ENCODE measurements around the gene PAXX. TPM values are rescaled to one million over a fixed set of nuclear protein-coding genes. Genes with fewer than 3 reads are reported as not detected.

Gene PAXX
- total RNA-seq, 1 donor from 2014 or later = 87.0 TPM

DNA sequence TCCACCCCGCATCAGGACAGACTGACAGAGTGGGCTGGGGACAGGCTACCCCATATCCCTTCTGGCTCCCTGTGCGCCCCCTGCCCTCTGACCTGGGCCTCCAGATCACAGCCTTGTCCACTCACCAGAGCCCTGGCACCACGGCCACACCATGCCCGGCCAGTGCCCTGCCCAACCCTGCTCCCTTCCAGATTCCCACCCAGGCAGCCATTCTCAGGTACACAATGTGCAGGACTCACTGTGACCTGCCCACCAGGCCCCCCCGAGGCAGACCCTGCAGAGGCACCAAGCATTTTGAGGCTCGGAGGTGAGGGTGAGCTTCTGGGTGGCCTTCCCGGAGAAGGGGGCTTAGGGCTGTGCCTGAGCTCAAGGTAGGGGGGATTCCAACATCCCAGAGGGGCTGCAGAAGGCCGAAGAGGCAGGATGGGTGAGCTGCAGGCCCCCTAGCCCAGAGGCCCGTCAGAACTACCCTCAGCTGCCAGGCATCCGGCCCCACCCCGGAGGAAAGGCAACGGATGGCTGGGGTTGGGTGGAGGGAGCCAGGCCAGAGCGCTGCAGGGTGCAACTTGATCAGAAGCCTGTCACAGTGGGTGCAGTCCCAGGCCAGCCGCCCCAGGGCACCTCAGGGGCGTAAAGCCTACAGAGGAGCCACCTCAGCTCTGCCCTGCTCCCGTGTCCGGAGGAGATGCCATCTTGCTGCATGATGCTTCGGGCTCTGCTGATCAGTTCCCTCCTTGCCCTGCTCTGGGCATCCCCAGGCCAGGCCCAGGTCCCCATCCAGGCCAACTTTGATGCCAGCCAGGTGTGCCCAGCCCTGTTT lies 9.8 kb upstream of the PAXX start, which contains the start of gene LCNL1:
TSS of gene LCNL1 (plus strand) at position 762 of the 820 bp plus-strand sequence. CDS start 594 bp downstream, outside the sequence.
- Histone ChIP-seq H3K4me1 (peaks cover 7 to 8% of the 10 kb centered on the region in 2 donors), H3K4me3 (no peak within 1 kb of the TSS), H3K9me3 (no peaks in the 10 kb centered on the region), H3K27me3 (peaks cover 5% of the 10 kb centered on the region), H3K36me3 (no peaks in the 10 kb centered on the region), H3K27ac (no peak within 1 kb of the TSS)
- no peak for DNase-seq (ENCODE audit: low spot score in 2 of 2)
- intact Hi-C loops (cut with DNase I) = no loop called here
- TF ChIP-seq, protein P1, sequence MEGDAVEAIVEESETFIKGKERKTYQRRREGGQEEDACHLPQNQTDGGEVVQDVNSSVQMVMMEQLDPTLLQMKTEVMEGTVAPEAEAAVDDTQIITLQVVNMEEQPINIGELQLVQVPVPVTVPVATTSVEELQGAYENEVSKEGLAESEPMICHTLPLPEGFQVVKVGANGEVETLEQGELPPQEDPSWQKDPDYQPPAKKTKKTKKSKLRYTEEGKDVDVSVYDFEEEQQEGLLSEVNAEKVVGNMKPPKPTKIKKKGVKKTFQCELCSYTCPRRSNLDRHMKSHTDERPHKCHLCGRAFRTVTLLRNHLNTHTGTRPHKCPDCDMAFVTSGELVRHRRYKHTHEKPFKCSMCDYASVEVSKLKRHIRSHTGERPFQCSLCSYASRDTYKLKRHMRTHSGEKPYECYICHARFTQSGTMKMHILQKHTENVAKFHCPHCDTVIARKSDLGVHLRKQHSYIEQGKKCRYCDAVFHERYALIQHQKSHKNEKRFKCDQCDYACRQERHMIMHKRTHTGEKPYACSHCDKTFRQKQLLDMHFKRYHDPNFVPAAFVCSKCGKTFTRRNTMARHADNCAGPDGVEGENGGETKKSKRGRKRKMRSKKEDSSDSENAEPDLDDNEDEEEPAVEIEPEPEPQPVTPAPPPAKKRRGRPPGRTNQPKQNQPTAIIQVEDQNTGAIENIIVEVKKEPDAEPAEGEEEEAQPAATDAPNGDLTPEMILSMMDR (IDR thresholded peaks at IDR 0.05) = no peak

DNA sequence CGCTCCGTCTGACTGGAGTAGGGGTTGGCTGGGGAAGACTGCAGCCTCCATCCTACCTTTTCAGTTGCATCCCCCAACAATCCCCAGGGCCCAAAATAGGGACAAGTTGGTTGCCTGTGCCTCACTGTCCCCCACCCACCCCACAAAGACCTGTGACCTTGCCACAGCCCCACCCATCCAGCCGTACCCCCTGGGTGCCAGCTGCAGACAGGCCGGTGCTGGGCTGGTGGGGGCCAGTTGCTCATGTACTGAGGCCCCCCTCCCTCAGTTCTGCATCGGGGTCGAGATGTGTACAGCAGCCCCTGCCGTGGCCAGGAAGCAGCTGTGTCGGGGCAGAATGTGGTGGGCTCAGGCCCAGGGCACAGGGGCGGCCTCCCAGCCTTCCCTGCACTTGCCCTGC lies 9.1 kb upstream of the PAXX start:
- TF ChIP-seq, protein P1 (IDR thresholded peaks at IDR 0.05) = no peak
- intact Hi-C loops (cut with DNase I) = no loop called here
- peaks cover 0 to under 1% of the 10 kb centered on the region in 2 donors for H3K4me1 ChIP-seq
- H3K36me3 ChIP-seq = no peaks in the 10 kb centered on the region
- no peaks in the 10 kb centered on the region for H3K9me3 ChIP-seq
- peaks cover 5% of the 10 kb centered on the region for H3K27me3 ChIP-seq
- H3K4me3 ChIP-seq = no peak overlapping the region
- no peak for DNase-seq (ENCODE audit: low spot score in 2 of 2)
- no peak overlapping the region for H3K27ac ChIP-seq

DNA sequence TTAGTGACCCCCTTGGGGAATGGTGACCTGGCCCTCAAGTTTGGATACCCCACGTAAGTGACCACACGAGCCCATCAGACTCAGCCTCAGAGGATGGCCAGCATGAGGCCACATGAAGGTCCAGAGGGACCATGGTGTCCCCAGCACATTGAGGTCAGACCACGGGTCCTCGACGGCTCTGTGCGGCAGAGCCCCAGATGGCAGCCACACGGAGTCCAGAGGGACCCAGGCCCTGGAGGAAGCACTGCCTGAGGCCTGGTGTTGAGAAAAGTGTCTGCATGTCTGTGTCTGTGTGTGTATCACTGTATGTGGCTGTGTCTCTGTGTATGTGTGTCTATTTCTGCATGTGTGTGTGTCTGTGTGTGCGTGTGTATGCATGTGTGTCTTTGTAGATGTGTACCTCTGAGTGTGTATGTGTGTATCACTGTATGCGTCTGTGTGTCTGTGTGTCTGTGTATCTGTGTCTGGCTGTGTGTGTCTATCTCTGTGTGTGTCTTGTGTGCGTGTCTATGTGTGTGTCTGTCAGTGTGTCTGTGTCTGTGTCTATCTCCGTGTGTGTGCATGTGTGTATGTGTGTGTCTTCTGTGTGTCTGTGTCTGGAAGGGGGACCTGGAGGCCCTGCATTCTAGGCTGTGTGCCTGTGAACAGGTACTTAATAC lies 8.4 kb upstream of the PAXX start:
- no peaks in the 10 kb centered on the region for H3K36me3 ChIP-seq
- DNase-seq (ENCODE audit: low spot score in 2 of 2) = no peak
- H3K4me3 ChIP-seq = no peak overlapping the region
- H3K4me1 ChIP-seq = no peaks in the 10 kb centered on the region
- intact Hi-C loops (cut with DNase I) = no loop called here
- no peak overlapping the region for H3K27ac ChIP-seq
- H3K9me3 ChIP-seq = no peaks in the 10 kb centered on the region
- H3K27me3 ChIP-seq = peaks cover 5% of the 10 kb centered on the region
- TF ChIP-seq, protein P1 (IDR thresholded peaks at IDR 0.05) = no peak

DNA sequence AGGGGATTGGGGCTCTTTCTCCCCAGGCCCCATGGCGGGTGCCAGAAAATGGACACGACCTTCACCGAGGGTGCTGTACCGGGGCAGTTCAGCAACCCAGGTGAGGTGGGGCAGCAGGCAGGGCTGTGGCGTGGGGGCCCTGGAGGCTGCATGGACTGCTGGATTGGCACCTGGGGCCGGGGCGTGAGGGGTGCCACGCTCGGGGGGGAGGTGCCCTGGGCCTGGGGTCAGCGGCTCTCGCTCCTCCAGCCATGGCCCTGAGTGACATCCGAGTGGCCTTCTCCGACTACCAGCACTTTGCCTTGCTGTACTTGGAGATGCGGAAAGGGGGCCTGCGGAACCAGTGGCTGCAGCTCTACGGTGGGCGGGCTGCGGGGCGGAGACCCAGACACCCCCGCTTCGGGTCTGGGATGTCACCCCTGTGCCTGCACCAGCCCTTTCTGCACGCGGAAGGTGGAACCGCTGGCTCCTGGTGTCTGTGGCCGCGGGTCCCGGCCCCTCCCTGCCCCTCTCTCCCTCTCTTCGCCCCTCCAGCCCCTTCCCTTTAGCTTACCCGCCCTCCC lies 7.7 kb upstream of the PAXX start:
- intact Hi-C loops (cut with DNase I) = no loop called here
- Histone ChIP-seq H3K4me1 (no peaks in the 10 kb centered on the region), H3K4me3 (no peak overlapping the region), H3K9me3 (no peaks in the 10 kb centered on the region), H3K27me3 (peaks cover 5% of the 10 kb centered on the region), H3K27ac (no peak overlapping the region), H3K36me3 (no peaks in the 10 kb centered on the region)
- TF ChIP-seq, protein P1 (IDR thresholded peaks at IDR 0.05) = no peak
- no peak for DNase-seq (ENCODE audit: low spot score in 2 of 2)

DNA sequence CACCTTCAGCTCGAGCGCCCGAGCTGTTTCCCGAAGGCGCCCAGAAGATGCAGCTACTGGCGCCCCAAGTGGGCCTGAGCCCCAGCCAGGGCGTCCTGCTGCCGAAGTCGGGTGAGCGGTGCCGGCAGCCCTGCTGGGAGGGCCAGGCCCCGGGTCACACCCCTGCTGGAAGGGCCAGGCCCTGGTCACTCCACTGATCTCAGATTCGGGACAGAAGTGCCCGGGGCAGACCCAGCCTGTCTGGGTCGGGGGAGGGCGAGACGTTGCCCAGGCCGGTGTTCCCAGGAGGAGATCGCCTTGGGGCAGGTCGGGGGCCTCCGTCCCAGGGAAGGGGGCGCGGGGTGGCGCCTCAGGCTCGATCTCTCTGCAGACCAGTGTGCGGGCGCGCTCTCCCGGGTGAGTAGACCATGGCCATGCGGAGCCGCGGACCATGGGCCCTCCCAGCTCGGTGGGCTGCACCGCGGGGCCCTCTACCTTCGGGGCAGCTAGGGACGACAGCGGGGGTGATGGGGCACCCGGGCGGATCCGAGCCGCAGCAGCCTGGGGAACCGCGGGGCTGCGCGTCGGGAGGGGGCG lies 7.1 kb upstream of the PAXX start:
- TF ChIP-seq, protein P1 (IDR thresholded peaks at IDR 0.05) = no peak
- Histone ChIP-seq H3K36me3 (no peaks in the 10 kb centered on the region), H3K4me3 (no peak overlapping the region), H3K4me1 (no peaks in the 10 kb centered on the region), H3K9me3 (no peaks in the 10 kb centered on the region), H3K27ac (no peak overlapping the region), H3K27me3 (peaks cover 5% of the 10 kb centered on the region)
- intact Hi-C loops (cut with DNase I) = no loop called here
- no peak for DNase-seq (ENCODE audit: low spot score in 2 of 2)
